Measurements from ENCODE around the gene MXRA7.
"Not testable (repeated sequence)": the region's sequence is repeated elsewhere in the genome, so short reads cannot be mapped to it uniquely, and the experiment has no call there.

Gene MXRA7

GRCh38 chr17:76751416-76751993 lies 40.7 kb upstream of the MXRA7 start:
- no peak overlapping the region for H3K4me3 ChIP-seq (ENCODE audit: control insufficient read depth, low read depth, low read length)
- DNase-seq (ENCODE audit: low read depth) = no peak
- TF ChIP-seq, protein P1, sequence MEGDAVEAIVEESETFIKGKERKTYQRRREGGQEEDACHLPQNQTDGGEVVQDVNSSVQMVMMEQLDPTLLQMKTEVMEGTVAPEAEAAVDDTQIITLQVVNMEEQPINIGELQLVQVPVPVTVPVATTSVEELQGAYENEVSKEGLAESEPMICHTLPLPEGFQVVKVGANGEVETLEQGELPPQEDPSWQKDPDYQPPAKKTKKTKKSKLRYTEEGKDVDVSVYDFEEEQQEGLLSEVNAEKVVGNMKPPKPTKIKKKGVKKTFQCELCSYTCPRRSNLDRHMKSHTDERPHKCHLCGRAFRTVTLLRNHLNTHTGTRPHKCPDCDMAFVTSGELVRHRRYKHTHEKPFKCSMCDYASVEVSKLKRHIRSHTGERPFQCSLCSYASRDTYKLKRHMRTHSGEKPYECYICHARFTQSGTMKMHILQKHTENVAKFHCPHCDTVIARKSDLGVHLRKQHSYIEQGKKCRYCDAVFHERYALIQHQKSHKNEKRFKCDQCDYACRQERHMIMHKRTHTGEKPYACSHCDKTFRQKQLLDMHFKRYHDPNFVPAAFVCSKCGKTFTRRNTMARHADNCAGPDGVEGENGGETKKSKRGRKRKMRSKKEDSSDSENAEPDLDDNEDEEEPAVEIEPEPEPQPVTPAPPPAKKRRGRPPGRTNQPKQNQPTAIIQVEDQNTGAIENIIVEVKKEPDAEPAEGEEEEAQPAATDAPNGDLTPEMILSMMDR (IDR thresholded peaks at IDR 0.05; ENCODE audit: control insufficient read depth, insufficient read depth, low read depth, low read length, missing control alignments) = no peak

DNA sequence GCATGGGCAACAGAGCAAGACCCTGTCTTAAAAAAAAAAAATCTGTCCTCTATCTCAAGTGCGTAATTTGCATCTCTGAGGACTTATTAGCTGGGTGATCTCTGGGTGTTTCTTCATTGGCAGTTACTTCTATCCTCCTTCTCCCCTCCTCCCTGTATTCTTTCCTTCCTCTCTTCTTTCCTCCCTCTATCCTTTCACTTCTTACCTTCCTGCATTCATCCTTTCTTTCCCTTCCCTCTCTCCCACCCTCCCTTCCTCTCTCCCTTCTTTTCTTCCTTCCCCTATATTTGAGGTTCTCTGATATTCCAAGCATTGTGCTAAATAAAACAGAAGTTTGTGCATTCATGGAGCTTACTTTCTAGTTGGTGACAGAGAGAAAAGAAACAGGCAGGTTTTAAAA lies 37.9 kb upstream of the MXRA7 start:
- no peak overlapping the region for H3K4me3 ChIP-seq (ENCODE audit: control insufficient read depth, low read depth, low read length)
- no peak for DNase-seq (ENCODE audit: low read depth)
- TF ChIP-seq, protein P1 (IDR thresholded peaks at IDR 0.05; ENCODE audit: control insufficient read depth, insufficient read depth, low read depth, low read length, missing control alignments) = no peak

GRCh38 chr17:76747716-76748363 lies 37.1 kb upstream of the MXRA7 start:
- H3K4me3 ChIP-seq (ENCODE audit: control insufficient read depth, low read depth, low read length) = no peak overlapping the region
- TF ChIP-seq, protein P1 (IDR thresholded peaks at IDR 0.05; ENCODE audit: control insufficient read depth, insufficient read depth, low read depth, low read length, missing control alignments) = no peak
- no peak for DNase-seq (ENCODE audit: low read depth)

DNA sequence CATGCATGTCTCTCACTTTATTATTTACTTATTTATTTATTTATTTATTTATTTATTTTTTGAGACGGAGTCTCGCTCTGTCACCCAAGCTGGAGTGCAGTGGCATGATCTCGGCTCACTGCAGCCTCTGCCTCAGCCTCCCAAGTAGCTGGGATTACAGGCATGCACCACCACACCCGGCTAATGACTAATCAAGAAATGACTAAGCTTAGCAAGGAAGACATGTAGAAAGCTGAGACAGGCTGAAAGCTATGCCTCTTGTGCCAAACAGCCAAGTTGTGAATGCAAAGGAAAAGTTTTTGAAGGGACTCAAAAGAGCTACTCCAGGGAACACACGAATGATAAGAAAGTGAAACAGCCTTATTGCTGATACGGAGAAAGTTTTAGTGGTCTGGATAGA lies 35.0 kb upstream of the MXRA7 start:
- not testable (repeated sequence) for H3K4me3 ChIP-seq (ENCODE audit: control insufficient read depth, low read depth, low read length); DNase-seq (ENCODE audit: low read depth)

DNA sequence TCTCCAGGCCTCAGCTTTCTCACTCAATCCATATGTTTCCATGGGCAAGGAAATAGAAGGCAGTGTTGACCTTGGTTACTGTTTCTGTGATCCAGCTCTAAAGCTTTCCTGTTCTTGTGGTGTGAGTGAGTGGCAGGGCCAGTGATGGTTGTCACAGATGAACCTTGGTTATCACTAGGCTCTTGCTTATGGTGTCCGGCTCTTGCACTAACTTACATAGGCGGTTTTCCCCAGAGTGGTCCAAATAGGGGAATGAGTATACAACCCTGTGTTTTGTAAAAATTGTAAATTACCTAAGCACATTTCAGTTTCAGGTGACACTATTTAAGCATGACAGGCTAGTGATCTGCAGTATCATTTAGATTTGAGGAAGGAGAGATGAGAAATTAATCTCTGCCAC lies 34.0 kb upstream of the MXRA7 start:
- DNase-seq (ENCODE audit: low read depth) = no peak
- TF ChIP-seq, protein P1 (IDR thresholded peaks at IDR 0.05; ENCODE audit: control insufficient read depth, insufficient read depth, low read depth, low read length, missing control alignments) = no peak
- no peak overlapping the region for H3K4me3 ChIP-seq (ENCODE audit: control insufficient read depth, low read depth, low read length)

DNA sequence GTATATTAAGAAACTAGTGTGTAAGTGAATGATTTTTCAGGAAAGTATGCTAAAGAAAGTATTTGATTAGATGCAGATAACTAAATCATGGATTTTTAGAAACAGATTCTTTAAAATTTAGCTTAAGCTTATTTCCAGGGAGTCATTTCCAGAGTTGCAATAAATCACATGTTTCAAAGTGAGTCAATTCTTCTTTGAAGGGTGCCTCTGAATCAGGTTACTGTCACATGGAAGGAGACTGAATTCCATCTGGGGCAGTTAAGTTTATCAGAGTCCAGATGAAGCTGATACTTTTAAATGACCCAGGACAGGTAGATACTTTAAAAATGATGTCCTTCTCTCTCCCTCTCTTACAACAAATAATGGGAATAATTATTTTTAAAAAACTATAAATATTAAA lies 32.2 kb upstream of the MXRA7 start:
- no peak overlapping the region for H3K4me3 ChIP-seq (ENCODE audit: control insufficient read depth, low read depth, low read length)
- TF ChIP-seq, protein P1 (IDR thresholded peaks at IDR 0.05; ENCODE audit: control insufficient read depth, insufficient read depth, low read depth, low read length, missing control alignments) = no peak
- DNase-seq (ENCODE audit: low read depth) = no peak

GRCh38 chr17:76740329-76741118 lies 29.8 kb upstream of the MXRA7 start:
- no peak for DNase-seq (ENCODE audit: low read depth)
- TF ChIP-seq, protein P1 (IDR thresholded peaks at IDR 0.05; ENCODE audit: control insufficient read depth, insufficient read depth, low read depth, low read length, missing control alignments) = no peak
- H3K4me3 ChIP-seq (ENCODE audit: control insufficient read depth, low read depth, low read length) = no peak overlapping the region

- H3K4me3 ChIP-seq (ENCODE audit: control insufficient read depth, low read depth, low read length); DNase-seq (ENCODE audit: low read depth): not testable (repeated sequence)
These were observed 28.9 kb upstream of the MXRA7 start for GRCh38 chr17:76739568-76740115.

Data from AG09309 (cell line).